Bone marrow (tissue), 2 donors: Measurements from ENCODE around the gene SLC24A5.

Source experiments
- DNase-seq, 2 donors: peaks; one replicate each; lab custom pipeline; 2025; lab: John Stamatoyannopoulos, UW

The SLC24A5 gene

GRCh38 chr15:48190932-48191573 is 70.3 kb downstream of the SLC24A5 start:
- no peak for DNase-seq

- no peak for DNase-seq
These were observed 70.9 kb downstream of the SLC24A5 start, which contains the start of gene CTXN2 for GRCh38 chr15:48191574-48192225. Gene CTXN2, plus strand, starts transcription at chr15:48191665. Its CDS starts 9,636 bp downstream, at chr15:48201301.
